Prostate gland (tissue), 2 donors: ENCODE data around the gene CSRP1.

Source experiments
- CTCF ChIP-seq, 4 experiments: fragments of 200-600 bp in 2 of 4; fragments of 450-650 bp in 2 of 4; sonication (generic) in 2 of 4; IDR thresholded peaks; 1 replicate in 3 of 4; 2 replicates in 1 of 4; pipeline ENCODE4 v1.5.1; 2016 to 2019; ENCODE audit warnings: antibody characterized with exemption in 4 of 4, mild to moderate bottlenecking in 2 of 4, moderate library complexity in 2 of 4
- POLR2AphosphoS5 ChIP-seq: sonication (generic); formaldehyde crosslinking; IDR thresholded peaks from one replicate; pipeline ENCODE4 v1.6.1; 2017; ENCODE audit warnings: antibody characterized with exemption

GRCh38 chr1:201482755-201483154 is 24.2 kb downstream of the CSRP1 start:
- TF ChIP-seq CTCF (IDR thresholded peaks at IDR 0.05): no peak
- TF ChIP-seq POLR2AphosphoS5: no peak
